ENCODE data around the gene SERPINB10.

Gene SERPINB10

DNA sequence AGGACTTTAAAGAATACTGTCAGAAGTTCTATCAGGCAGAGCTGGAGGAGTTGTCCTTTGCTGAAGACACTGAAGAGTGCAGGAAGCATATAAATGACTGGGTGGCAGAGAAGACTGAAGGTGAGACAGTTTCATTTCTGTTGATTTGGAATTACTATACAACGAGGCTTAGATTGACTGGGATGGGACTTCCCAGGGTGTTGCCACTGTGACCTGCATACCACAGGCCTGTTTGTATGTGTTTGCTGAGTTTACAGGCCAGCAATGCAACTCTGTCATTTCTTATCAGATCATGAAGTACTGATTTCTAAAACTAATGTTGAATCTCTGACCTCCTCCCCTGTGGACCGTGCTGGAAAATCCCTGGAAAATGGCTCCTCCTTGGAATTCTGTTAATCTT lies 74.0 kb downstream of the SERPINB10 start:
- H3K9ac ChIP-seq (ENCODE audit: low read depth, low read length) = no peak overlapping the region
- H3K27ac ChIP-seq (ENCODE audit: low read depth, low read length) = no peak overlapping the region
- H3K27me3 ChIP-seq (ENCODE audit: control insufficient read depth, insufficient read depth, low read length) = peaks cover 35% of the 10 kb centered on the region
- no peaks in the 10 kb centered on the region for H3K9me3 ChIP-seq (ENCODE audit: control insufficient read depth, insufficient read depth, low read length)
- H3K36me3 ChIP-seq (ENCODE audit: control insufficient read depth, insufficient read depth, low read length) = no peaks in the 10 kb centered on the region
- no peaks in the 10 kb centered on the region for H3K4me1 ChIP-seq (ENCODE audit: control insufficient read depth, insufficient read depth, low read length)
- H3K4me3 ChIP-seq (ENCODE audit: low read depth, low read length) = no peak overlapping the region

DNA sequence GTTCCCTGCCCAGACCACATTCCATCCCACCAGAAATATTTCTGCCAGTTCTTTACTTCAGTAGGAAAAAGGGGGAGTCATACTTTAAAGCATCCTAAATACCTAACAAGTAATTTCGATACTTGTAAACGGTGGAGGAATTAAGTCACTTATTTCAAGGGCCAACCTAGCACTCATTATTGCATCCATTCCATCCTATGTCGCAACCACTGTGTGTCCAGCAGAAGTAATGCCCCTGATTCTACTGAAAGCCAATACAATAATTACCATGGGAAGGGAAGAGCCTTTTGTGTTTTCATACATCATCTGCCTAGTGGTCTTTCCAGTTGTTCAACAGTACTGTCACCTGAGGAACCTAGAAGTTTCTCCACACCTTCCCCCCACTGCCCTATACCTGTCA lies 74.6 kb downstream of the SERPINB10 start:
- Histone ChIP-seq H3K4me1 (ENCODE audit: control insufficient read depth, insufficient read depth, low read length) (no peaks in the 10 kb centered on the region), H3K4me3 (ENCODE audit: low read depth, low read length) (no peak overlapping the region), H3K27me3 (ENCODE audit: control insufficient read depth, insufficient read depth, low read length) (peaks cover 28% of the 10 kb centered on the region), H3K27ac (ENCODE audit: low read depth, low read length) (no peak overlapping the region), H3K36me3 (ENCODE audit: control insufficient read depth, insufficient read depth, low read length) (no peaks in the 10 kb centered on the region), H3K9me3 (ENCODE audit: control insufficient read depth, insufficient read depth, low read length) (no peaks in the 10 kb centered on the region), H3K9ac (ENCODE audit: low read depth, low read length) (no peak overlapping the region)
